Ecto neural progenitor cell (in vitro differentiated cells): ENCODE results near the gene CDHR3.
"Not testable (repeated sequence)": the region's sequence is repeated elsewhere in the genome, so short reads cannot be mapped to it uniquely, and the experiment has no call there.

Experiments
- DNase-seq: peaks from one replicate; pipeline ENCODE4 v3.0.0-alpha.2; 2018; ENCODE audit warnings: low spot score

The CDHR3 gene

GRCh38 chr7:105971845-105972244 lies 8.8 kb downstream of the CDHR3 start:
- no peak for DNase-seq

- no peak for DNase-seq
Measured at GRCh38 chr7:105972276-105972675, 9.2 kb downstream of the CDHR3 start.

- no peak for DNase-seq
Measured at GRCh38 chr7:105974471-105974870, 11.4 kb downstream of the CDHR3 start.

GRCh38 chr7:105975770-105976417 lies 12.8 kb downstream of the CDHR3 start:
- no peak for DNase-seq

GRCh38 chr7:105976868-105977267 lies 13.8 kb downstream of the CDHR3 start:
- no peak for DNase-seq

GRCh38 chr7:105978035-105978434 lies 15.0 kb downstream of the CDHR3 start:
- no peak for DNase-seq

GRCh38 chr7:105978974-105979373 lies 15.9 kb downstream of the CDHR3 start:
- no peak for DNase-seq

- no peak for DNase-seq
Measured at GRCh38 chr7:105979405-105979804, 16.3 kb downstream of the CDHR3 start.

- no peak for DNase-seq
Measured at GRCh38 chr7:105980645-105981396, 17.8 kb downstream of the CDHR3 start.

GRCh38 chr7:105982388-105982787 lies 19.3 kb downstream of the CDHR3 start:
- no peak for DNase-seq

- not testable (repeated sequence) for DNase-seq
Measured at GRCh38 chr7:105984808-105985207, 21.7 kb downstream of the CDHR3 start.

GRCh38 chr7:105985229-105985628 lies 22.2 kb downstream of the CDHR3 start:
- DNase-seq, result no peak

- DNase-seq, result no peak
Measured at GRCh38 chr7:105985672-105986215, 22.7 kb downstream of the CDHR3 start.

GRCh38 chr7:105987046-105987445 lies 24.0 kb downstream of the CDHR3 start:
- DNase-seq, result no peak

- DNase-seq, result no peak
Measured at GRCh38 chr7:105988276-105988675, 25.2 kb downstream of the CDHR3 start.

- no peak for DNase-seq
Measured at GRCh38 chr7:105989191-105989590, 26.1 kb downstream of the CDHR3 start.

GRCh38 chr7:105989686-105990085 lies 26.6 kb downstream of the CDHR3 start:
- DNase-seq, result no peak

- DNase-seq, result no peak
Measured at GRCh38 chr7:105990141-105990540, 27.1 kb downstream of the CDHR3 start.

GRCh38 chr7:105990727-105991453 lies 27.8 kb downstream of the CDHR3 start:
- peak; percentile 57 for DNase-seq

- no peak for DNase-seq
Measured at GRCh38 chr7:105992905-105993304, 29.8 kb downstream of the CDHR3 start.

- no peak for DNase-seq
Measured at GRCh38 chr7:105996860-105997737, 34.0 kb downstream of the CDHR3 start.

- no peak for DNase-seq
Measured at GRCh38 chr7:105999256-105999655, 36.2 kb downstream of the CDHR3 start.
